GM12878 (cell line): Measurements from ENCODE around the gene RPRML. TPM values are rescaled to one million over a fixed set of nuclear protein-coding genes. Genes with fewer than 3 reads are reported as not detected.

ENCODE experiments used
- ATAC-seq: fragments of 200-7000 bp; cut with Tn5 transposase; 3 replicates; pipeline ENCODE4 v1.9.1; 2020; ENCODE audit warnings: mild to moderate bottlenecking, moderate library complexity
- BruUV-seq: library from RNA; stranded (reverse); fragments of 400-500 nt; replicated peaks from 2 replicates; lab custom pipeline; 2021; lab: Mats Ljungman, UMichigan
- CTCF ChIA-PET: fragments of 300-600 bp; sonication (Branson Sonifier 250); formaldehyde crosslinking; extraction: SDS; loops from one replicate; lab custom pipeline; 2021; ENCODE audit warnings: inconsistent platforms; lab: Yijun Ruan, JAX
- POLR2A ChIA-PET: fragments of 350-600 bp; formaldehyde crosslinking; extraction: SDS; loops from one replicate; lab custom pipeline; 2021; ENCODE audit warnings: inconsistent platforms; lab: Charles Lee
- RAD21 ChIA-PET: fragments of 300-600 bp; sonication (Branson Sonifier 250); formaldehyde crosslinking; loops from one replicate; lab custom pipeline; 2023; ENCODE audit warnings: antibody characterized with exemption; ENCODE audit not compliant: unreplicated experiment; lab: Charles Lee
- SMC1A ChIA-PET: fragments of 300-600 bp; sonication (Branson Sonifier 250); formaldehyde crosslinking; loops from one replicate; lab custom pipeline; 2023; ENCODE audit not compliant: unreplicated experiment, uncharacterized antibody; lab: Charles Lee
- DNase-seq: peaks from one replicate; pipeline ENCODE4 v3.0.0-alpha.2; 2011; ENCODE audit warnings: low read depth, low spot score
- FAIRE-seq: peaks from 3 replicates; lab custom pipeline; 2011; peaks lifted over from hg19 to GRCh38; lab: Jason Lieb, UNC
- H2AFZ ChIP-seq: 2 replicates; pipeline ENCODE4 v1.6.0; 2011; ENCODE audit warnings: low read depth, low read length, control low read depth; ENCODE audit not compliant: control insufficient read depth
- H3K27ac ChIP-seq: 2 replicates; pipeline ENCODE4 v1.5.1; 2011; ENCODE audit warnings: control low read depth; ENCODE audit not compliant: control insufficient read depth, insufficient read depth
- H3K27me3 ChIP-seq, 2 experiments: replicated peaks in 1 of 2; 2 replicates each; pipeline versions ENCODE4 v1.6.0 to v1.6.1; 2011; ENCODE audit warnings: low read length in 1 of 2; ENCODE audit not compliant: control insufficient read depth in 2 of 2, insufficient read depth in 2 of 2
- H3K36me3 ChIP-seq, 2 experiments: 2 replicates each; pipeline ENCODE4 v1.5.1; 2011; ENCODE audit warnings: low read length in 1 of 2; ENCODE audit not compliant: control insufficient read depth in 2 of 2, insufficient read depth in 2 of 2
- H3K4me1 ChIP-seq: 2 replicates; pipeline ENCODE4 v1.6.1; 2011; ENCODE audit warnings: mild to moderate bottlenecking, low read length, moderate library complexity, mixed read lengths; ENCODE audit not compliant: control insufficient read depth, insufficient read depth
- H3K4me2 ChIP-seq: 2 replicates; pipeline ENCODE4 v1.6.0; 2011; ENCODE audit warnings: control low read depth; ENCODE audit not compliant: control insufficient read depth, insufficient read depth
- H3K4me3 ChIP-seq: fragments of 200-600 bp; sonication (generic); 2 replicates; pipeline ENCODE4 v1.5.1; 2016
- H3K79me2 ChIP-seq: 2 replicates; pipeline ENCODE4 v1.6.0; 2011; ENCODE audit warnings: low read length; ENCODE audit not compliant: control insufficient read depth, insufficient read depth
- H3K9ac ChIP-seq: 2 replicates; pipeline ENCODE4 v1.8.0; 2011; ENCODE audit warnings: low read length, control low read depth, mixed read lengths; ENCODE audit not compliant: control insufficient read depth, insufficient read depth
- H3K9me3 ChIP-seq: replicated peaks from 3 replicates; pipeline ENCODE4 v1.5.1; 2011; ENCODE audit warnings: mild to moderate bottlenecking, low read length; ENCODE audit not compliant: control insufficient read depth, insufficient read depth
- H4K20me1 ChIP-seq: 2 replicates; pipeline ENCODE4 v1.6.0; 2011; ENCODE audit not compliant: control insufficient read depth, insufficient read depth
- BMI1 ChIP-seq: fragments of 450-650 bp; IDR thresholded peaks from 2 replicates; pipeline ENCODE4 v1.6.1; 2016; ENCODE audit warnings: mild to moderate bottlenecking, moderate library complexity, borderline replicate concordance
- CBX3 ChIP-seq: fragments of 200-600 bp; sonication (generic); IDR thresholded peaks from 2 replicates; pipeline ENCODE4 v1.6.1; 2016; ENCODE audit warnings: low read depth, borderline replicate concordance
- MTA3 ChIP-seq: IDR thresholded peaks from 2 replicates; pipeline ENCODE4 v1.6.1; 2012; ENCODE audit warnings: low read length, inconsistent platforms, borderline replicate concordance
- MXI1 ChIP-seq: fragments of 150-350 bp; IDR thresholded peaks from 2 replicates; pipeline ENCODE4 v1.6.1; 2011; ENCODE audit warnings: low read depth, mild to moderate bottlenecking, inconsistent platforms, low read length, improper control_type of control experiment
- NBN ChIP-seq: fragments of 450-650 bp; IDR thresholded peaks from 2 replicates; pipeline ENCODE4 v1.6.1; 2016
- NR2C2 ChIP-seq: IDR thresholded peaks from 2 replicates; pipeline ENCODE4 v1.6.1; 2011; ENCODE audit warnings: borderline replicate concordance, low read depth; ENCODE audit not compliant: control insufficient read depth, insufficient read length
- SMARCA5 ChIP-seq: fragments of 450-650 bp; IDR thresholded peaks from 2 replicates; pipeline ENCODE4 v1.6.1; 2017; ENCODE audit warnings: mild to moderate bottlenecking
- TCF7 ChIP-seq: IDR thresholded peaks from 2 replicates; pipeline ENCODE4 v1.6.1; 2014; ENCODE audit warnings: antibody characterized with exemption, borderline replicate concordance
- WGBS: methylation state at CpG from one replicate; pipeline ENCODE4 v1.1.6; 2016; ENCODE audit warnings: low lambda C conversion rate; ENCODE audit not compliant: insufficient replicate concordance, insufficient coverage; ENCODE audit errors: missing lambda C conversion rate; 5-methylcytosine and 5-hydroxymethylcytosine counted together
- in situ Hi-C: fragments of 300-500 bp; cut with MboI; formaldehyde crosslinking; loops from 9 replicates; pipeline ENCODE4 v1.14.3; 2018; ENCODE audit warnings: mixed read lengths
- intact Hi-C: fragments of 100-400 bp; cut with micrococcal nuclease; formaldehyde crosslinking; loops from one replicate; pipeline ENCODE4 v1.14.2; 2022; ENCODE audit not compliant: unreplicated experiment
- polyA plus RNA-seq, 11 experiments: library from polyadenylated mRNA; depleted of rRNA in 4 of 11; unstranded in 6 of 11; stranded (reverse) in 5 of 11; fragments of >200 nt; fragmentation: Nextera tagmentation in 4 of 11; fragmentation: Illumina TruSeq in 1 of 11; extraction: Ambion mirVana in 4 of 11; extraction: Trizol in 1 of 11; gene quantifications; 1 replicate in 1 of 11; 2 replicates in 10 of 11; pipeline versions ENCODE4 v1.2.1 to v1.2.3, GENCODE V29; 2011 to 2016; ENCODE audit warnings: inconsistent platforms in 2 of 11, missing spikeins in 2 of 11, low read depth in 1 of 11
- total RNA-seq, 4 experiments: library from RNA; depleted of rRNA in 3 of 4; stranded (reverse); fragments of >200 nt in 3 of 4; fragmentation: Illumina TruSeq in 1 of 4; extraction: Trizol in 1 of 4; gene quantifications; 2 replicates each; pipeline versions ENCODE4 v1.2.1 to v1.2.3, GENCODE V29; 2013 to 2021
- TF ChIP-seq, protein P1 (sequence below): IDR thresholded peaks from 2 replicates; pipeline ENCODE4 v1.6.1; 2011; ENCODE audit warnings: mild to moderate bottlenecking, low read depth, low read length, moderate library complexity; ENCODE audit not compliant: insufficient replicate concordance
- TF ChIP-seq, protein P2 (sequence below), 3 experiments: IDR thresholded peaks in 2 of 3; conservative IDR thresholded peaks in 1 of 3; 2 replicates each; pipeline ENCODE4 v1.5.1; 2011; ENCODE audit warnings: low read depth in 3 of 3, low read length in 3 of 3, mild to moderate bottlenecking in 3 of 3, control low read depth in 2 of 3, moderate library complexity in 2 of 3, inconsistent platforms in 1 of 3, mixed read lengths in 1 of 3; ENCODE audit not compliant: control insufficient read depth in 2 of 3, insufficient read depth in 1 of 3; ENCODE audit errors: extremely low read depth in 1 of 3

RPRML gene
- total and polyA plus RNA-seq, 10 of the 15 experiments (the other 5 are each of a cell fraction or from before 2014, with no cell fraction given) = not detected

DNA sequence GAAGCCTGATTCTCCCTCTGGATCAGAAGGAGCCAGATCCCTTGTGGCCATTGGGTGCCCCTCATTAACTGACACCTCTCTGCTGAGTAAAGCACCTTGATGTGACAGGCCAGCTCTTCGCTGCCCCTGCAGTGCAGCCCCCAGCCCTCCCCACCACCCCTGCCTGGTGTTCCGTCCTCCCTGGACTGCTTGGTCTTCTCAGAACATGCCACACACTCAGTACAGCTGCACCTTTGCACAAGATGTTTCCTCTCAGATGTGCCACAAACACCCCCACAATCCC is 35.9 kb downstream of the RPRML start:
- H3K36me3 ChIP-seq = peaks cover 2 to 14% of the 10 kb centered on the region in 2 experiments; a peak in 3 of 4 replicates
- no peaks in the 10 kb centered on the region for H3K27me3 ChIP-seq
- H3K9ac ChIP-seq = no peak overlapping the region
- FAIRE-seq (no peak), ATAC-seq (no peak), DNase-seq (no peak)
- no peak overlapping the region for H3K27ac ChIP-seq
- POLR2A ChIA-PET = no interaction called here
- intact Hi-C loops = no loop called here
- WGBS = 92% methylated on average over 2 of the region's 2 CpGs
- no peaks in the 10 kb centered on the region for H3K4me1 ChIP-seq
- in situ Hi-C loops = no loop called here
- H3K4me3 ChIP-seq = no peak overlapping the region
- H2AFZ ChIP-seq = no peak overlapping the region
- BruUV-seq = no TSS peak
- CTCF ChIA-PET = interaction anchor here (1.3 to 4.2 kb wide), 11 partner anchors 10 to 372 kb away, joined by 3 to 43 read pairs (median 7); no protein-coding TSS in a partner anchor
- TF ChIP-seq, protein P1, sequence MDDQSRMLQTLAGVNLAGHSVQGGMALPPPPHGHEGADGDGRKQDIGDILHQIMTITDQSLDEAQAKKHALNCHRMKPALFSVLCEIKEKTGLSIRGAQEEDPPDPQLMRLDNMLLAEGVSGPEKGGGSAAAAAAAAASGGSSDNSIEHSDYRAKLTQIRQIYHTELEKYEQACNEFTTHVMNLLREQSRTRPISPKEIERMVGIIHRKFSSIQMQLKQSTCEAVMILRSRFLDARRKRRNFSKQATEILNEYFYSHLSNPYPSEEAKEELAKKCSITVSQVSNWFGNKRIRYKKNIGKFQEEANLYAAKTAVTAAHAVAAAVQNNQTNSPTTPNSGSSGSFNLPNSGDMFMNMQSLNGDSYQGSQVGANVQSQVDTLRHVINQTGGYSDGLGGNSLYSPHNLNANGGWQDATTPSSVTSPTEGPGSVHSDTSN = no peak
- 0 out of 2 replicates have a peak, but pooled peaks have one; percentile 28 for TF ChIP-seq MTA3
- RAD21 ChIA-PET = no interaction called here
- H3K79me2 ChIP-seq = no peaks in the 10 kb centered on the region
- no peaks in the 10 kb centered on the region for H3K9me3 ChIP-seq
- no peak overlapping the region for H3K4me2 ChIP-seq
- SMC1A ChIA-PET = interaction anchor here (1.1 to 2.0 kb wide), 3 partner anchors 10 to 372 kb away, joined by 3 to 7 read pairs (median 4); no protein-coding TSS in a partner anchor
- 0 out of 2 replicates have a peak, but pooled peaks cover 3% of the 10 kb centered on the region for H4K20me1 ChIP-seq

DNA sequence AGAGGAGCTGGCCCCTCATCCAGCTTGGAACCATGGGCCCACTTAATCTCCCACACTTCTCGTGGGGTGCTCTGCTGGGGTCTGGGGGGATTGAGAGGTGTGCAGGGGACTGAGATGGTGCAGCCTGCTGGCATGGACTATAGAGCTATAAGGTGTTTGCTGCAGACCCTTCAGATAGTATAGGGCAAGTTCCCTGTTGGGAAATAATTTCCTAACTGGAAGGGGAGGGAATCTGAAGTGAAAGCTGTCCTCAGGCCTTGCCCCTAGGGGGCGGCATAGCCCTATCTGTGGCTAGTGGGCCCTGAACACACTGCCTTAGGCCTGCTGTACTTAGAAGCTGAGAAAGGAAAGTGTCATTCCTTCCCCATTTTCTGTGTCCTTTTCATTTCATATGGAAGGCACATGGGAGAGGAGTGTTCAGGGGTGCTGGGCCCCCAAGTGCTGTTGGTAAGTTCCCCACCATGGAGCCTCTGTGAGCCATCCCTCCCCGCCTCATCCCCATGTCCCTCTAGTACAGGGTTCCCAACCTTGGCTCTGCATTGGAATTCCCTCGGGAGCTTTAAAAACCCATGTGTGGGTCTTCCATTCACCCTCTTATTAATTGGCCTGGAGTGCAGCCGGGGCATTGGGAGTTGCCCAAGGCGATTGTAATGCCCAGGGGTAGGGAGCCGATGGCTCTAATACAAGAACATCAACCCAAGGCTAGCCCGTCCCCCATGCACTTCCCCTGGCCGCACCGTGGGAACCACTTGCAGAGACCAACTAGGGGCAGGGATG is 36.4 kb downstream of the RPRML start:
- no TSS peak for BruUV-seq
- peaks cover 2 to 16% of the 10 kb centered on the region in 2 experiments; a peak in 3 of 4 replicates for H3K36me3 ChIP-seq
- peak; percentile 81 for ATAC-seq
- no peak for DNase-seq
- ChIA-PET CTCF (interaction anchor here (1.0 to 4.2 kb wide), 16 partner anchors 9 to 373 kb away, joined by 3 to 43 read pairs (median 6); no protein-coding TSS in a partner anchor), POLR2A (interaction anchor here (0.6 kb wide), 1 partner anchor 660 kb away, joined by 5 read pairs; no protein-coding TSS in a partner anchor), RAD21 (interaction anchor here (0.9 to 1.2 kb wide), 2 partner anchors 57 to 287 kb away, joined by 3 read pairs; no protein-coding TSS in a partner anchor), SMC1A (interaction anchor here (0.6 to 2.0 kb wide), 8 partner anchors 9 to 395 kb away, joined by 3 to 7 read pairs (median 4); no protein-coding TSS in a partner anchor)
- in situ Hi-C loops = no loop called here
- no peak overlapping the region for H3K27ac ChIP-seq
- no peaks in the 10 kb centered on the region for H3K79me2 ChIP-seq
- intact Hi-C loops = no loop called here
- H3K27me3 ChIP-seq = no peaks in the 10 kb centered on the region
- H3K4me3 ChIP-seq = no peak overlapping the region
- H3K4me2 ChIP-seq = no peak overlapping the region
- H2AFZ ChIP-seq = no peak overlapping the region
- 61% methylated on average over 10 of the region's 10 CpGs for WGBS
- 0 out of 2 replicates have a peak, but pooled peaks cover 3% of the 10 kb centered on the region for H4K20me1 ChIP-seq
- H3K9me3 ChIP-seq = no peaks in the 10 kb centered on the region
- peak; percentile 76 for FAIRE-seq
- H3K4me1 ChIP-seq = no peaks in the 10 kb centered on the region
- H3K9ac ChIP-seq = no peak overlapping the region
- TF ChIP-seq TCF7 (no peak), CBX3 (no peak), NR2C2 (no peak), MTA3 (peak; percentile 18; the same call in 1 of the 2 replicates), SMARCA5 (0 out of 2 replicates have a peak, but pooled peaks have one; percentile 42), BMI1 (no peak), MXI1 (no peak), NBN (no peak)
- TF ChIP-seq, protein P2, sequence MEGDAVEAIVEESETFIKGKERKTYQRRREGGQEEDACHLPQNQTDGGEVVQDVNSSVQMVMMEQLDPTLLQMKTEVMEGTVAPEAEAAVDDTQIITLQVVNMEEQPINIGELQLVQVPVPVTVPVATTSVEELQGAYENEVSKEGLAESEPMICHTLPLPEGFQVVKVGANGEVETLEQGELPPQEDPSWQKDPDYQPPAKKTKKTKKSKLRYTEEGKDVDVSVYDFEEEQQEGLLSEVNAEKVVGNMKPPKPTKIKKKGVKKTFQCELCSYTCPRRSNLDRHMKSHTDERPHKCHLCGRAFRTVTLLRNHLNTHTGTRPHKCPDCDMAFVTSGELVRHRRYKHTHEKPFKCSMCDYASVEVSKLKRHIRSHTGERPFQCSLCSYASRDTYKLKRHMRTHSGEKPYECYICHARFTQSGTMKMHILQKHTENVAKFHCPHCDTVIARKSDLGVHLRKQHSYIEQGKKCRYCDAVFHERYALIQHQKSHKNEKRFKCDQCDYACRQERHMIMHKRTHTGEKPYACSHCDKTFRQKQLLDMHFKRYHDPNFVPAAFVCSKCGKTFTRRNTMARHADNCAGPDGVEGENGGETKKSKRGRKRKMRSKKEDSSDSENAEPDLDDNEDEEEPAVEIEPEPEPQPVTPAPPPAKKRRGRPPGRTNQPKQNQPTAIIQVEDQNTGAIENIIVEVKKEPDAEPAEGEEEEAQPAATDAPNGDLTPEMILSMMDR (IDR thresholded peaks at IDR 0.05 in 2 of 3, conservative IDR thresholded peaks at IDR 0.05 in 1 of 3; ENCODE audit: control insufficient read depth in 2 of 3, extremely low read depth in 1 of 3, insufficient read depth in 1 of 3, low read depth in 3 of 3, low read length in 3 of 3) = peak; percentile 81 to 91 (median 86)
